Suprapubic skin (tissue), 3 donors: ENCODE data around the gene TLE6.

ENCODE experiments used
- CTCF ChIP-seq, 2 donors: fragments of 200-600 bp in 1 of 2; fragments of 450-650 bp in 1 of 2; sonication (generic) in 1 of 2; IDR thresholded peaks; one replicate each; pipeline ENCODE4 v1.5.1; 2016 to 2019; ENCODE audit warnings: antibody characterized with exemption in 2 of 2, mild to moderate bottlenecking in 1 of 2, moderate library complexity in 1 of 2
- POLR2A ChIP-seq, 2 donors: fragments of 450-650 bp; IDR thresholded peaks; one replicate each; pipeline ENCODE4 v1.6.1; 2017; ENCODE audit warnings: antibody characterized with exemption in 2 of 2, mild to moderate bottlenecking in 2 of 2, moderate library complexity in 2 of 2

- TF ChIP-seq CTCF (IDR thresholded peaks at IDR 0.05) (no peak), POLR2A (IDR thresholded peaks at IDR 0.05) (no peak)
Observed at GRCh38 chr19:2982561-2982960, 5.2 kb downstream of the TLE6 start.
